ENCODE data around the gene KRT15. TPM values are rescaled to one million over a fixed set of nuclear protein-coding genes. Genes with fewer than 3 reads are reported as not detected.

The KRT15 gene
- total RNA-seq, result not detected in 2 replicates
- total RNA-seq (2013), result not detected
- not detected in 2 replicates for polyA plus RNA-seq
- not detected in 2 replicates for polyA minus RNA-seq

- H3K4me1 ChIP-seq (ENCODE audit: control insufficient read depth in 2 of 2, insufficient read depth in 2 of 2, low read length in 2 of 2), result no peaks in the 10 kb centered on the region
- H3K4me3 ChIP-seq (ENCODE audit: control extremely low read depth in 1 of 5, extremely low read depth in 1 of 5, insufficient read depth in 1 of 5, low read depth in 2 of 5, low read length in 4 of 5), result no peak within 1 kb of the TSS
- H3K4me2 ChIP-seq (replicated peaks; ENCODE audit: low read depth, low read length, poor library complexity, severe bottlenecking), result no peak within 1 kb of the TSS
- Mint-ChIP-seq H3K9me3 (ENCODE audit: insufficient read depth) (no peaks in the 10 kb centered on the region), H3K4me1 (no peaks in the 10 kb centered on the region), H3K4me3 (no peak within 1 kb of the TSS), H3K27ac (no peak within 1 kb of the TSS), H3K27me3 (peaks cover 28% of the 10 kb centered on the region)
- peaks cover 0 to 6% (median 0%) of the 10 kb centered on the region in 4 experiments for H3K27me3 ChIP-seq (replicated peaks in 1 of 4; ENCODE audit: control extremely low read depth in 1 of 4, control insufficient read depth in 3 of 4, insufficient read depth in 4 of 4, low read length in 3 of 4)
- POLR2A ChIA-PET, result no interaction called here
- intact Hi-C loops (cut with micrococcal nuclease), result no loop called here
- WGBS (ENCODE audit: insufficient coverage), result 79% methylated on average over 6 of the region's 8 CpGs
- ATAC-seq (ENCODE audit: low read depth) (no peak), DNase-seq (no peak)
- no peaks in the 10 kb centered on the region for H3K36me3 ChIP-seq (replicated peaks in 1 of 2; ENCODE audit: control extremely low read depth in 1 of 2, control insufficient read depth in 1 of 2, extremely low read depth in 1 of 2, insufficient read depth in 2 of 2, low read length in 1 of 2)
- H3K27ac ChIP-seq (ENCODE audit: low read length in 2 of 2), result no peak within 1 kb of the TSS
- no peaks in the 10 kb centered on the region for H4K20me1 ChIP-seq (ENCODE audit: control insufficient read depth, insufficient read depth, low read length, poor library complexity, severe bottlenecking)
- no peak within 1 kb of the TSS for H3K9ac ChIP-seq (ENCODE audit: low read length)
- no peak within 1 kb of the TSS for H2AFZ ChIP-seq (ENCODE audit: insufficient read depth, low read depth, low read length, poor library complexity, severe bottlenecking)
- H3K9me3 ChIP-seq (ENCODE audit: control extremely low read depth in 1 of 3, control insufficient read depth in 2 of 3, insufficient read depth in 1 of 3, low read length in 2 of 3), result no peaks in the 10 kb centered on the region
- no peak for TF ChIP-seq CTCF (IDR thresholded peaks at IDR 0.05)
- no peak for TF ChIP-seq EZH2 (IDR thresholded peaks at IDR 0.05; ENCODE audit: borderline replicate concordance, insufficient read depth, low read depth, low read length, poor library complexity, severe bottlenecking)
- CTCF ChIA-PET, result no interaction called here
- no peaks in the 10 kb centered on the region for H3K79me2 ChIP-seq (ENCODE audit: control insufficient read depth, insufficient read depth, low read length)
Observed at GRCh38 chr17:41518789-41519449, at the start of gene KRT15. Gene KRT15 (minus strand): TSS chr17:41518890. CDS start chr17:41518827, 63 bp downstream.

- DNase-seq (no peak), ATAC-seq (ENCODE audit: low read depth) (no peak)
Observed at GRCh38 chr17:41567317-41567716, 48.6 kb upstream of the KRT15 start.

More at GRCh38 chr17:41567317-41567716, 48.6 kb upstream of the KRT15 start:
- ChIA-PET CTCF (no interaction called here), POLR2A (no interaction called here)
- WGBS (ENCODE audit: insufficient coverage), result 54% methylated on average over 6 of the region's 6 CpGs
- Histone ChIP-seq H2AFZ (ENCODE audit: insufficient read depth, low read depth, low read length, poor library complexity, severe bottlenecking) (no peak overlapping the region), H3K27ac (ENCODE audit: low read length in 2 of 2) (peak overlapping the region; percentile 36 to 74), H3K9me3 (ENCODE audit: control extremely low read depth in 1 of 3, control insufficient read depth in 2 of 3, insufficient read depth in 1 of 3, low read length in 2 of 3) (peaks cover 0 to 18% (median 10%) of the 10 kb centered on the region in 3 donors), H3K27me3 (replicated peaks in 1 of 4; ENCODE audit: control extremely low read depth in 1 of 4, control insufficient read depth in 3 of 4, insufficient read depth in 4 of 4, low read length in 3 of 4) (peaks cover 0 to 11% (median 6%) of the 10 kb centered on the region in 4 experiments), H4K20me1 (ENCODE audit: control insufficient read depth, insufficient read depth, low read length, poor library complexity, severe bottlenecking) (no peaks in the 10 kb centered on the region), H3K4me2 (replicated peaks; ENCODE audit: low read depth, low read length, poor library complexity, severe bottlenecking) (no peak overlapping the region), H3K36me3 (replicated peaks in 1 of 2; ENCODE audit: control extremely low read depth in 1 of 2, control insufficient read depth in 1 of 2, extremely low read depth in 1 of 2, insufficient read depth in 2 of 2, low read length in 1 of 2) (no peaks in the 10 kb centered on the region), H3K4me1 (ENCODE audit: control insufficient read depth in 2 of 2, insufficient read depth in 2 of 2, low read length in 2 of 2) (no peaks in the 10 kb centered on the region), H3K9ac (ENCODE audit: low read length) (no peak overlapping the region), H3K4me3 (ENCODE audit: control extremely low read depth in 1 of 5, extremely low read depth in 1 of 5, insufficient read depth in 1 of 5, low read depth in 2 of 5, low read length in 4 of 5) (no peak overlapping the region), H3K79me2 (ENCODE audit: control insufficient read depth, insufficient read depth, low read length) (no peaks in the 10 kb centered on the region)
- TF ChIP-seq EZH2 (IDR thresholded peaks at IDR 0.05; ENCODE audit: borderline replicate concordance, insufficient read depth, low read depth, low read length, poor library complexity, severe bottlenecking) (no peak), CTCF (IDR thresholded peaks at IDR 0.05) (no peak)
- Mint-ChIP-seq H3K27me3 (peaks cover 25% of the 10 kb centered on the region), H3K4me1 (peaks cover 7% of the 10 kb centered on the region), H3K9me3 (ENCODE audit: insufficient read depth) (peaks cover 7% of the 10 kb centered on the region), H3K4me3 (no peak overlapping the region), H3K27ac (peak overlapping the region; percentile 46)
- intact Hi-C loops (cut with micrococcal nuclease), result no loop called here

All from B cell (primary cell).